Vagina (tissue), 2 donors: Measurements from ENCODE around the gene FIGN. TPM values are rescaled to one million over a fixed set of nuclear protein-coding genes. Genes with fewer than 3 reads are reported as not detected.

ENCODE experiments used
- DNase-seq, 2 donors: peaks; one replicate each; pipeline ENCODE4 v3.0.0-alpha.2; 2017; ENCODE audit errors: extremely low spot score in 2 of 2
- H3K27ac ChIP-seq: fragments of 200-600 bp; sonication (generic); one replicate; pipeline ENCODE4 v1.5.1; 2019
- H3K27me3 ChIP-seq: fragments of 200-600 bp; sonication (generic); one replicate; pipeline ENCODE4 v1.5.1; 2019
- H3K36me3 ChIP-seq, 2 donors: fragments of 200-600 bp; sonication (generic); one replicate each; pipeline ENCODE4 v1.5.1; 2017 to 2019
- H3K4me1 ChIP-seq: fragments of 200-600 bp; sonication (generic); one replicate; pipeline ENCODE4 v1.5.1; 2019
- H3K4me3 ChIP-seq, 2 donors: fragments of 200-600 bp; sonication (generic); 1 replicate in 1 of 2; 2 replicates in 1 of 2; pipeline ENCODE4 v1.5.1; 2016 to 2019
- H3K9me3 ChIP-seq: fragments of 200-600 bp; sonication (generic); one replicate; pipeline ENCODE4 v1.5.1; 2019
- POLR2A ChIP-seq, 2 donors: fragments of 450-650 bp; IDR thresholded peaks; one replicate each; pipeline ENCODE4 v1.6.1; 2017; ENCODE audit warnings: antibody characterized with exemption in 2 of 2, mild to moderate bottlenecking in 2 of 2, moderate library complexity in 2 of 2
- POLR2AphosphoS5 ChIP-seq, 2 donors: sonication (generic); formaldehyde crosslinking; IDR thresholded peaks; one replicate each; pipeline ENCODE4 v1.9.0; 2017; ENCODE audit warnings: antibody characterized with exemption in 2 of 2, mild to moderate bottlenecking in 2 of 2, low read depth in 1 of 2; ENCODE audit not compliant: insufficient read depth in 1 of 2
- intact Hi-C: fragments of 100-400 bp; cut with DNase I; formaldehyde crosslinking; loops from one replicate; pipeline ENCODE4 v1.15.1; 2023
- total RNA-seq: library from RNA; depleted of rRNA; stranded (reverse); fragments of >200 nt; gene quantifications from one replicate; pipeline ENCODE4 v1.2.3, GENCODE V29; 2016
- TF ChIP-seq, protein P1 (sequence below), 3 experiments: fragments of 450-650 bp in 2 of 3; fragments of 200-600 bp in 1 of 3; sonication (generic) in 1 of 3; IDR thresholded peaks; one replicate each; pipeline ENCODE4 v1.5.1; 2017 to 2019; ENCODE audit warnings: antibody characterized with exemption in 3 of 3, mild to moderate bottlenecking in 2 of 3, moderate library complexity in 2 of 3

The FIGN gene
- total RNA-seq, 1 donor from 2014 or later, result 3.2 TPM

DNA sequence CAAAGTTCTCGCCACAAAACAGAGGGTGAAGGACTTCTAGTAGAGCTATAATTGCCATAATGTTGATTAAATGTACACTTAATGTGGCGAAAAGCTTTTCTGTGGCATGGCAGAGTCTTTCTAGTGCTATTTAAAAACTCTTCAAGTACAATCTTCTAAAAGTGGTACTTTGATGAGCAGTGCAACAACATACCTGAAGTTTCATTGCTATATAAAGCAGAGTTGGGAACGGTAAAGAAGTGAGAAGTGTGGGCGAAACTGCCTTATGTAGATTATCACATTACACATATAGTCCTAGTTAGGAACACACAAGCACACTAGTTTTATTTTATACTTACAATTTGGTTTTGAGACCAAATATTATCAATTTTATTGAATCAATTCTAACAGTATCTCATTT, 49.5 kb downstream of the FIGN start:
- no peak overlapping the region for H3K27ac ChIP-seq
- H3K9me3 ChIP-seq, result no peaks in the 10 kb centered on the region
- H3K4me1 ChIP-seq, result peaks cover 27% of the 10 kb centered on the region
- no peaks in the 10 kb centered on the region for H3K27me3 ChIP-seq
- no peak for DNase-seq
- H3K36me3 ChIP-seq, result no peaks in the 10 kb centered on the region
- intact Hi-C loops, result no loop called here
- no peak overlapping the region for H3K4me3 ChIP-seq
- no peak for TF ChIP-seq POLR2A (IDR thresholded peaks at IDR 0.05)
- TF ChIP-seq, protein P1, sequence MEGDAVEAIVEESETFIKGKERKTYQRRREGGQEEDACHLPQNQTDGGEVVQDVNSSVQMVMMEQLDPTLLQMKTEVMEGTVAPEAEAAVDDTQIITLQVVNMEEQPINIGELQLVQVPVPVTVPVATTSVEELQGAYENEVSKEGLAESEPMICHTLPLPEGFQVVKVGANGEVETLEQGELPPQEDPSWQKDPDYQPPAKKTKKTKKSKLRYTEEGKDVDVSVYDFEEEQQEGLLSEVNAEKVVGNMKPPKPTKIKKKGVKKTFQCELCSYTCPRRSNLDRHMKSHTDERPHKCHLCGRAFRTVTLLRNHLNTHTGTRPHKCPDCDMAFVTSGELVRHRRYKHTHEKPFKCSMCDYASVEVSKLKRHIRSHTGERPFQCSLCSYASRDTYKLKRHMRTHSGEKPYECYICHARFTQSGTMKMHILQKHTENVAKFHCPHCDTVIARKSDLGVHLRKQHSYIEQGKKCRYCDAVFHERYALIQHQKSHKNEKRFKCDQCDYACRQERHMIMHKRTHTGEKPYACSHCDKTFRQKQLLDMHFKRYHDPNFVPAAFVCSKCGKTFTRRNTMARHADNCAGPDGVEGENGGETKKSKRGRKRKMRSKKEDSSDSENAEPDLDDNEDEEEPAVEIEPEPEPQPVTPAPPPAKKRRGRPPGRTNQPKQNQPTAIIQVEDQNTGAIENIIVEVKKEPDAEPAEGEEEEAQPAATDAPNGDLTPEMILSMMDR (IDR thresholded peaks at IDR 0.05), result no peak
- TF ChIP-seq POLR2AphosphoS5 (IDR thresholded peaks at IDR 0.05; ENCODE audit: insufficient read depth in 1 of 2, low read depth in 1 of 2), result no peak

DNA sequence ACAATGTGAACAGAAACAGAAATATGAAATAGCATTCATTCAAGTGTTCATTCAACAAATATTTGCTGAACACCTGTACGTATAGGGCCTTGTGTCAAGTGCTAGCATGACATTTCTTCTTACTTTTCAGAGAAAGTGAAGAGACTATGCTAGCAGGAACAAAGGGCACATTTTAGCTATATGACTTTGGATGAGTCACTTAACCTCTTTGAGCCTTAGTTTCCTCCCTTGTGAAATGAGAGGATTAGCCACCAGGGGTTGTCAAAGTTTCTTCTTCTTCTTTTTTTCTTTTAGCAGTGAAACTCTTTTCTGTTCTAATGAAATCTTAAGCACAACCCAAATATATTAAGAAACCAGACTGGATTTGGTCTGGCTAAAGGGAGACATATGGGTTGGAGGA, 53.1 kb downstream of the FIGN start:
- Histone ChIP-seq H3K27ac (no peak overlapping the region), H3K27me3 (no peaks in the 10 kb centered on the region), H3K4me3 (no peak overlapping the region), H3K9me3 (no peaks in the 10 kb centered on the region), H3K36me3 (no peaks in the 10 kb centered on the region), H3K4me1 (peaks cover 22% of the 10 kb centered on the region)
- intact Hi-C loops, result no loop called here
- TF ChIP-seq, protein P1 (IDR thresholded peaks at IDR 0.05), result no peak
- TF ChIP-seq POLR2A (IDR thresholded peaks at IDR 0.05), result no peak
- no peak for TF ChIP-seq POLR2AphosphoS5 (IDR thresholded peaks at IDR 0.05; ENCODE audit: insufficient read depth in 1 of 2, low read depth in 1 of 2)
- no peak for DNase-seq

DNA sequence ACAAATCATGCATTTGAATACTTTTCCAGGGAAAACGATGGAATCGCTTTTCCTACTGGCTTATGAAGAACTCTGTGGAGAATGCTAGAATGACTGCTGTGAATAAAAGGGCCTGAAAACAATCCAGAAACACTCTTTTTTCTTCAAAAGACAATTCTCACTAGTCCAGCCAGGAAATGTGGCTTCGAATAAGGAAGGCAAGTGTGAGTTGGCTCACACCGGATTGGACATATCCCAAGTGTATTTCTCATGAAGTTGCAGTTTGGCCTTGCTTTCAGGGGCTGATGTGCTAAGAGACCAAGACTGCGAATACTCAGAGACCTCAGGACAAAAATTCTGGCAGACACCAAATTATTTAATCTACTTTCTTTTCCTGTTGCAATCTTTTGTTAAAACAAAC, 54.1 kb downstream of the FIGN start:
- H3K36me3 ChIP-seq, result no peaks in the 10 kb centered on the region
- H3K9me3 ChIP-seq, result no peaks in the 10 kb centered on the region
- no peaks in the 10 kb centered on the region for H3K27me3 ChIP-seq
- DNase-seq, result no peak
- H3K27ac ChIP-seq, result no peak overlapping the region
- H3K4me1 ChIP-seq, result peaks cover 22% of the 10 kb centered on the region
- H3K4me3 ChIP-seq, result no peak overlapping the region
- TF ChIP-seq, protein P1 (IDR thresholded peaks at IDR 0.05), result no peak
- TF ChIP-seq POLR2AphosphoS5 (IDR thresholded peaks at IDR 0.05; ENCODE audit: insufficient read depth in 1 of 2, low read depth in 1 of 2), result no peak
- TF ChIP-seq POLR2A (IDR thresholded peaks at IDR 0.05), result no peak
- intact Hi-C loops, result no loop called here

DNA sequence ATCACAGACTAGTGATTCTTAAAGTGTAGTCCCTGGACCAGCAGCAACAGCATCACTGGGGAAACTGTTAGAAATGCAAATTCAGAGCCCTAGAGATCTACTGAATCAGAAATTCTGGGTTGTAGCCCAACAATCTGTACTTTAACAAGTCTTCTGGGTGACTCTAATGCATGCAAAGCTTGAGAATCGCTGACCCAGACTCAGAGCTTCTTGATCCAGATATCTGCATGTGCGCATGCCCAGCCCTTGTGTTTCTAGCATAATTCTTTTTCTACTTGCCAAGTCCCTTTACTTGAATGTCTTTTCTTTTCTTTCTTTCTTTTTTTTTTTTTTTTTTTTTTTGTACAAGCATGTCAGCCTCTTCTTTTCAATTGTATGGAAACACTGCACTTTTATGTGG, 60.4 kb downstream of the FIGN start:
- Histone ChIP-seq H3K4me3 (no peak overlapping the region), H3K4me1 (no peaks in the 10 kb centered on the region), H3K9me3 (no peaks in the 10 kb centered on the region), H3K36me3 (no peaks in the 10 kb centered on the region), H3K27ac (no peak overlapping the region), H3K27me3 (no peaks in the 10 kb centered on the region)
- intact Hi-C loops, result no loop called here
- DNase-seq, result no peak
- TF ChIP-seq POLR2AphosphoS5 (IDR thresholded peaks at IDR 0.05; ENCODE audit: insufficient read depth in 1 of 2, low read depth in 1 of 2), result no peak
- TF ChIP-seq, protein P1 (IDR thresholded peaks at IDR 0.05), result no peak
- no peak for TF ChIP-seq POLR2A (IDR thresholded peaks at IDR 0.05)

DNA sequence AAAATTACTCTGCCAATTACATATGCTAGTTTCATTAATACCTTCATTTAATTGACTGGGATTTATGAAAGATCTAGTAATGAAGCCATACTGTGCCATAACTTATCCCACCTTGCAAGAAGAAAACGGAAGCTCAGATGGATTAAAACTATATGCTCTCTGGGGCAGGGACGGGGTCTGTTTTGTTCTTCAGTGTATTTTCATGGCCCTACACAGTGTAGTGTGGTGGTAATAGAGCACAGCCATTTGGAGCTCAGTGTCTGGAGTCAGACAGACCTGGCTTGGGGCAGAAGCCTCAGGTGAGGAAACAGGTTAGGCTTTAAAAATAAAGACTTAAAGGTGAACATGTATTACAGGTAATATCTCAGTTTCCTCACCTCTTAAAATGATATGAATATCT, 62.3 kb downstream of the FIGN start:
- DNase-seq, result no peak
- Histone ChIP-seq H3K27me3 (no peaks in the 10 kb centered on the region), H3K4me3 (no peak overlapping the region), H3K27ac (no peak overlapping the region), H3K4me1 (no peaks in the 10 kb centered on the region), H3K9me3 (no peaks in the 10 kb centered on the region), H3K36me3 (no peaks in the 10 kb centered on the region)
- TF ChIP-seq, protein P1 (IDR thresholded peaks at IDR 0.05), result no peak
- no peak for TF ChIP-seq POLR2AphosphoS5 (IDR thresholded peaks at IDR 0.05; ENCODE audit: insufficient read depth in 1 of 2, low read depth in 1 of 2)
- TF ChIP-seq POLR2A (IDR thresholded peaks at IDR 0.05), result no peak
- intact Hi-C loops, result no loop called here
